ENCODE data around the gene PPFIA1.

Gene PPFIA1

GRCh38 chr11:70315716-70316115 lies 45.2 kb downstream of the PPFIA1 start:
- no peaks in the 10 kb centered on the region for H4K20me1 ChIP-seq (ENCODE audit: insufficient read depth, low read length)

DNA sequence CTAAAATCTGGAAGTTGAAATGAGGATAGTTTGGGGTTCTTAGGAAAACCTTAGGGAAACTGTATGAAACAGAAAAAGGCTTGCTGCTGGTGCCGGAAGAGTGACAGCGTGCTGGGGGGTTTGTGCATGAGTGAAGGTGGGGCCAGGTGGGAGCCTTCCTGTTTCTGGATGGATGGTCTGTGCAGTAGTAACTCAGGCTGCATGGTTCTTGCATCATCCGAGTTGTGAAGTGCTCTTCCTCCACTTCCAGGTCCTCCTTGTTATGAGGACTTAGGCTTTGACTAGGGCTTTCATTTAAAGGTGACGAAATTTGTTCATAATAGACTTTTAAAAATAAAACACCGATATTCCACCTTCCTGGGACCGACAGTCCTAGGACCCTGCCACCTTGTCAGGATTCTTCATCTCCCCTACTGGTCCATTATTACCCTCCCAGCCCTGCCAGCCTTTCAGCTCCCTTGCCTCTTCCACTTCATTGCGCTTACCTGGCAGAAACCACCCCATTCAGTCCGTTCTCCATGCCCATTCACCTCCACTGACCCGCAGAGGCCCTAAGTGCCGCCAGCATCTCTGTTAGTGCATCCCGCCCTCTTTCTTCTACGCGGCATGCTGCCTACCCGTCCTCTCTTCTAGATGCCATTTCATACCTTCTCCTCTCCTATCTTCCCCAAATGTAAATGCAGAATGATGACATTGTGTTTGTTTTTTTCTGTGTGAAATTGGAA lies 47.3 kb downstream of the PPFIA1 start:
- no peak for DNase-seq
- Histone ChIP-seq H3K4me1 (ENCODE audit: low read length) (no peaks in the 10 kb centered on the region), H3K9me2 (replicated peaks; ENCODE audit: insufficient read depth, low read length) (no peaks in the 10 kb centered on the region), H3K27ac (ENCODE audit: low read length) (no peak overlapping the region), H3K9me3 (replicated peaks; ENCODE audit: insufficient read depth, low read length) (no peaks in the 10 kb centered on the region), H3F3A (ENCODE audit: insufficient read depth, low read length) (no peaks in the 10 kb centered on the region), H4K20me1 (ENCODE audit: insufficient read depth, low read length) (no peaks in the 10 kb centered on the region), H2AFZ (ENCODE audit: low read length) (no peak overlapping the region), H3K79me2 (ENCODE audit: low read length) (peaks cover under 1% of the 10 kb centered on the region; the same call in 1 of the 2 replicates), H3K9ac (ENCODE audit: low read length) (no peak overlapping the region), H3K27me3 (replicated peaks; ENCODE audit: insufficient read depth, low read length) (no peaks in the 10 kb centered on the region), H3K36me3 (replicated peaks; ENCODE audit: insufficient read depth, low read length) (no peaks in the 10 kb centered on the region), H3K4me3 (ENCODE audit: low read length) (no peak overlapping the region), H3K4me2 (ENCODE audit: low read depth, low read length) (no peak overlapping the region)
- TF ChIP-seq CTCF (IDR thresholded peaks at IDR 0.05; ENCODE audit: low read length) = no peak
- TF ChIP-seq EZH2phosphoT487 (IDR thresholded peaks at IDR 0.05; ENCODE audit: low read length) = no peak
- no peak for TF ChIP-seq EZH2 (optimal IDR thresholded peaks at IDR 0.05; ENCODE audit: low read depth, low read length)

More at GRCh38 chr11:70315716-70316115, 45.2 kb downstream of the PPFIA1 start:
- Histone ChIP-seq H3K27me3 (replicated peaks; ENCODE audit: insufficient read depth, low read length) (no peaks in the 10 kb centered on the region), H3K4me1 (ENCODE audit: low read length) (no peaks in the 10 kb centered on the region), H3K9ac (ENCODE audit: low read length) (no peak overlapping the region), H3F3A (ENCODE audit: insufficient read depth, low read length) (no peaks in the 10 kb centered on the region), H3K79me2 (ENCODE audit: low read length) (peaks cover 3% of the 10 kb centered on the region; the same call in 1 of the 2 replicates), H3K36me3 (replicated peaks; ENCODE audit: insufficient read depth, low read length) (no peaks in the 10 kb centered on the region), H3K4me2 (ENCODE audit: low read depth, low read length) (no peak overlapping the region), H3K9me3 (replicated peaks; ENCODE audit: insufficient read depth, low read length) (no peaks in the 10 kb centered on the region), H2AFZ (ENCODE audit: low read length) (no peak overlapping the region), H3K4me3 (ENCODE audit: low read length) (no peak overlapping the region), H3K9me2 (replicated peaks; ENCODE audit: insufficient read depth, low read length) (no peaks in the 10 kb centered on the region), H3K27ac (ENCODE audit: low read length) (no peak overlapping the region)
- no peak for DNase-seq
- TF ChIP-seq CTCF (IDR thresholded peaks at IDR 0.05; ENCODE audit: low read length) (no peak), EZH2phosphoT487 (IDR thresholded peaks at IDR 0.05; ENCODE audit: low read length) (no peak), EZH2 (optimal IDR thresholded peaks at IDR 0.05; ENCODE audit: low read depth, low read length) (no peak)

GRCh38 chr11:70319396-70320076 lies 49.0 kb downstream of the PPFIA1 start:
- Histone ChIP-seq H4K20me1 (ENCODE audit: insufficient read depth, low read length) (no peaks in the 10 kb centered on the region), H3K9ac (ENCODE audit: low read length) (no peak overlapping the region), H3K9me3 (replicated peaks; ENCODE audit: insufficient read depth, low read length) (no peaks in the 10 kb centered on the region), H3K36me3 (replicated peaks; ENCODE audit: insufficient read depth, low read length) (no peaks in the 10 kb centered on the region), H2AFZ (ENCODE audit: low read length) (no peak overlapping the region), H3K27me3 (replicated peaks; ENCODE audit: insufficient read depth, low read length) (no peaks in the 10 kb centered on the region), H3K4me1 (ENCODE audit: low read length) (no peaks in the 10 kb centered on the region), H3F3A (ENCODE audit: insufficient read depth, low read length) (no peaks in the 10 kb centered on the region), H3K9me2 (replicated peaks; ENCODE audit: insufficient read depth, low read length) (no peaks in the 10 kb centered on the region), H3K27ac (ENCODE audit: low read length) (no peak overlapping the region), H3K79me2 (ENCODE audit: low read length) (no peaks in the 10 kb centered on the region), H3K4me2 (ENCODE audit: low read depth, low read length) (no peak overlapping the region), H3K4me3 (ENCODE audit: low read length) (no peak overlapping the region)
- no peak for TF ChIP-seq CTCF (IDR thresholded peaks at IDR 0.05; ENCODE audit: low read length)
- TF ChIP-seq EZH2 (optimal IDR thresholded peaks at IDR 0.05; ENCODE audit: low read depth, low read length) = no peak
- TF ChIP-seq EZH2phosphoT487 (IDR thresholded peaks at IDR 0.05; ENCODE audit: low read length) = no peak
- no peak for DNase-seq

All from MM.1S (cell line).